Tibial nerve (tissue), 4 donors: ENCODE data around the gene RBM47. TPM values are rescaled to one million over a fixed set of nuclear protein-coding genes. Genes with fewer than 3 reads are reported as not detected.
"Not testable (repeated sequence)": the region's sequence is repeated elsewhere in the genome, so short reads cannot be mapped to it uniquely, and the experiment has no call there.

ENCODE experiments used
- DNase-seq, 2 donors: peaks; one replicate each; pipeline ENCODE4 v3.0.0-alpha.2; 2019; ENCODE audit warnings: low spot score in 2 of 2
- H3K27ac ChIP-seq, 4 donors: fragments of 200-600 bp; sonication (generic) in 3 of 4; one replicate each; pipeline ENCODE4 v1.5.1; 2017 to 2019; ENCODE audit warnings: mild to moderate bottlenecking in 1 of 4
- H3K27me3 ChIP-seq, 2 donors: fragments of 200-600 bp; sonication (generic) in 1 of 2; one replicate each; pipeline versions ENCODE4 v1.5.1 to v1.6.0; 2017 to 2019
- H3K36me3 ChIP-seq, 3 donors: fragments of 200-600 bp; sonication (generic); one replicate each; pipeline ENCODE4 v1.5.1; 2018 to 2019
- H3K4me1 ChIP-seq, 4 donors: fragments of 200-600 bp; sonication (generic) in 3 of 4; one replicate each; pipeline ENCODE4 v1.5.1; 2017 to 2019
- H3K4me3 ChIP-seq, 4 donors: fragments of 200-600 bp; sonication (generic) in 3 of 4; one replicate each; pipeline ENCODE4 v1.5.1; 2017 to 2019; ENCODE audit warnings: mild to moderate bottlenecking in 1 of 4, moderate library complexity in 1 of 4
- H3K9me3 ChIP-seq, 4 donors: fragments of 200-600 bp; sonication (generic) in 3 of 4; one replicate each; pipeline ENCODE4 v1.5.1; 2017 to 2019
- EP300 ChIP-seq, 2 donors: sonication (generic); formaldehyde crosslinking; IDR thresholded peaks; one replicate each; pipeline ENCODE4 v1.6.1; 2017; ENCODE audit warnings: antibody characterized with exemption in 2 of 2, mild to moderate bottlenecking in 1 of 2
- POLR2A ChIP-seq, 2 donors: fragments of 450-650 bp; IDR thresholded peaks; one replicate each; pipeline ENCODE4 v1.6.1; 2017; ENCODE audit warnings: antibody characterized with exemption in 2 of 2, mild to moderate bottlenecking in 2 of 2, moderate library complexity in 2 of 2
- WGBS, 2 donors: methylation state at CpG; one replicate each; pipeline ENCODE4 v1.1.5; 2018; 5-methylcytosine and 5-hydroxymethylcytosine counted together
- total RNA-seq, 4 donors: library from RNA; depleted of rRNA; stranded (reverse); fragments of >200 nt; gene quantifications; one replicate each; pipeline ENCODE4 v1.1.0, GENCODE V29; 2016
- TF ChIP-seq, protein P1 (sequence below), 5 experiments: fragments of 200-600 bp in 3 of 5; fragments of 450-650 bp in 2 of 5; sonication (generic) in 3 of 5; IDR thresholded peaks; one replicate each; pipeline ENCODE4 v1.5.1; 2016 to 2019; ENCODE audit warnings: antibody characterized with exemption in 5 of 5, mild to moderate bottlenecking in 3 of 5, moderate library complexity in 2 of 5

RBM47 gene
- total RNA-seq, 4 donors from 2014 or later: 22.8 to 93.9 (median 41.0) TPM

DNA sequence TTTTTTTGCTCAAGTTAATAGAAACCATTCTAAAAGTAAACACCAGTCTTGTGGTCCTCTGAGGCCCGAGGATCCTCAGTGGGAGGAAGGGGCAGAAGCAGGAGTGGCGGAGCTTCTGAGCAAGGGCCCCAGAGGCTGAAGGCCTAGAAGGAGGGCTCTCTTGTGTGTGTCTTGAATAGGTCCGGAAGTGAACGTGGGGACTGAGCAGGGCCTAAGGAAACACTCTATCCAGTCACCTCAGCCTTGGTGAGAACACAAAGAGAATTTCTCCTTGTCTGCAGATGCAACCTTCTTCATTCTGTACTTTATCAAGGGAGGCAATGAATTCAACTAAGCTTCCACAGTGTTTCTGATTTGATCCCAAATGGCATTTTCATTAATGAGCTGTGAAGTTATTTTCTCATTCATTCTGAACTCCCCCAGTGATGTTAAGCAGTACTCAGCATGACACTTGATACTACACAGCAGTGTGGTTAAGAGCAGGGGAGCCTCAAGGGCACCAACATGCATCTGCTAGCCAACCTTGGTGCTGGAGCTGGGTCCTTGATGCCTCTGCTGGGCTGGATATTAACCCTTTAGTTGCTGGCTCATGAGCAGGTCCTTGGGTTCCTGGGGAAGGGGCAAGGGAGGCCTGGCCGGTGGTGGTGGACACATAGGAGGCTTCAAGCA, 64.7 kb downstream of the RBM47 start:
- Histone ChIP-seq H3K27me3 (no peaks in the 10 kb centered on the region), H3K4me3 (no peak overlapping the region), H3K9me3 (no peaks in the 10 kb centered on the region), H3K4me1 (no peaks in the 10 kb centered on the region), H3K36me3 (no peaks in the 10 kb centered on the region), H3K27ac (no peak overlapping the region)
- DNase-seq: no peak
- 38 to 42% methylated on average over 5 of the region's 5 CpGs for WGBS, 2 donors
- TF ChIP-seq POLR2A (IDR thresholded peaks at IDR 0.05) (no peak), EP300 (IDR thresholded peaks at IDR 0.05) (no peak)
- TF ChIP-seq, protein P1, sequence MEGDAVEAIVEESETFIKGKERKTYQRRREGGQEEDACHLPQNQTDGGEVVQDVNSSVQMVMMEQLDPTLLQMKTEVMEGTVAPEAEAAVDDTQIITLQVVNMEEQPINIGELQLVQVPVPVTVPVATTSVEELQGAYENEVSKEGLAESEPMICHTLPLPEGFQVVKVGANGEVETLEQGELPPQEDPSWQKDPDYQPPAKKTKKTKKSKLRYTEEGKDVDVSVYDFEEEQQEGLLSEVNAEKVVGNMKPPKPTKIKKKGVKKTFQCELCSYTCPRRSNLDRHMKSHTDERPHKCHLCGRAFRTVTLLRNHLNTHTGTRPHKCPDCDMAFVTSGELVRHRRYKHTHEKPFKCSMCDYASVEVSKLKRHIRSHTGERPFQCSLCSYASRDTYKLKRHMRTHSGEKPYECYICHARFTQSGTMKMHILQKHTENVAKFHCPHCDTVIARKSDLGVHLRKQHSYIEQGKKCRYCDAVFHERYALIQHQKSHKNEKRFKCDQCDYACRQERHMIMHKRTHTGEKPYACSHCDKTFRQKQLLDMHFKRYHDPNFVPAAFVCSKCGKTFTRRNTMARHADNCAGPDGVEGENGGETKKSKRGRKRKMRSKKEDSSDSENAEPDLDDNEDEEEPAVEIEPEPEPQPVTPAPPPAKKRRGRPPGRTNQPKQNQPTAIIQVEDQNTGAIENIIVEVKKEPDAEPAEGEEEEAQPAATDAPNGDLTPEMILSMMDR (IDR thresholded peaks at IDR 0.05): no peak

- H3K36me3 ChIP-seq: no peaks in the 10 kb centered on the region
- no peak overlapping the region for H3K27ac ChIP-seq
- H3K27me3 ChIP-seq: no peaks in the 10 kb centered on the region
- H3K4me1 ChIP-seq: no peaks in the 10 kb centered on the region
- WGBS, 2 donors: 74 to 78% methylated on average over 3 of the region's 3 CpGs
- H3K9me3 ChIP-seq: no peaks in the 10 kb centered on the region
- DNase-seq: no peak
- no peak overlapping the region for H3K4me3 ChIP-seq
- TF ChIP-seq EP300 (IDR thresholded peaks at IDR 0.05): peak in 1 of 2 donors; percentile 32
- TF ChIP-seq, protein P1 (IDR thresholded peaks at IDR 0.05): no peak
- no peak for TF ChIP-seq POLR2A (IDR thresholded peaks at IDR 0.05)
Observed at GRCh38 chr4:40564004-40564403, 65.7 kb downstream of the RBM47 start.

DNA sequence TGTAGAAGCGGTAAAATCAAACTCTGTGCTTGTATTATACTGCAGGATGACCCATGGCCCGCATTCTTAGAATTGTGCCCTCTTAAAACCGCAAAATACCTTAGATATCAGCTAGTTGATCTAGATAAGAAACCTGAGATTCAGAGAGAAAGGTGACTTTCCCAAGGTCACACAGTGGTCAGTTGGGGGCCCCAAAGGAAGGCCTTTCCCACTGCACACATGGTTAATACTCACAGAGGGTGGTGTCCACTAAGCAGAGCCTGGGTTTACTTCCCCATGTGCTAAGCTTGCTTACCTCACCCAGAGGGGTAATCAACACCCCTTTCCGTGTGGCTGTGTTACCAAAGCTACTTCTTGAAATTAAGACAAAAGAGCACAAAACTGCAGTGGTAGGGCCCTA, 66.3 kb downstream of the RBM47 start:
- H3K27ac ChIP-seq: no peak overlapping the region
- no peak for DNase-seq
- no peaks in the 10 kb centered on the region for H3K27me3 ChIP-seq
- no peaks in the 10 kb centered on the region for H3K36me3 ChIP-seq
- H3K4me1 ChIP-seq: no peaks in the 10 kb centered on the region
- 89 to 90% methylated on average over 4 of the region's 4 CpGs for WGBS, 2 donors
- no peak overlapping the region for H3K4me3 ChIP-seq
- no peak for TF ChIP-seq POLR2A (IDR thresholded peaks at IDR 0.05)
- TF ChIP-seq EP300 (IDR thresholded peaks at IDR 0.05): no peak
- TF ChIP-seq, protein P1 (IDR thresholded peaks at IDR 0.05): no peak
- H3K9me3 ChIP-seq: no peaks in the 10 kb centered on the region

DNA sequence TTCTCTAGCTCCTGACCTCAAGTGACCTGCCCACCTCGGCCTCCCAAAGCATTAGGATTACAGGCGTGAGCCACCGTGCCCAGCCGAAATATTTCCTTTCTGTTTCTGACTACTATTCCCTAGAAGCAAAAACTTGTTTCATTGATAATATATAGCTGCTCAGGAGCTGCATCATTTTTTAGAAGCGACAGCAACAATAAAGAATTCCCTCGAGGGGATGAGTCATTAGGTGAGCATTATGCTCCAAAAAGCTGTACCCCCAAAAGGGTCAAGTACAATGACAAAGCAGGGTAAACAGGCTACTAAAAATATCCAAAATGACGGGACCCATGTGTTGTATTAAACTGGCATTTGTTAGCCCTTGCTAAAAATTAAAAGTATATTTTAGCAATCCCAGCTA, 67.0 kb downstream of the RBM47 start:
- TF ChIP-seq, protein P1 (IDR thresholded peaks at IDR 0.05): no peak
- TF ChIP-seq POLR2A (IDR thresholded peaks at IDR 0.05): no peak
- no peak for TF ChIP-seq EP300 (IDR thresholded peaks at IDR 0.05)
- 78 to 82% methylated on average over 7 of the region's 7 CpGs for WGBS, 2 donors
- H3K27ac ChIP-seq: no peak overlapping the region
- no peaks in the 10 kb centered on the region for H3K36me3 ChIP-seq
- no peaks in the 10 kb centered on the region for H3K4me1 ChIP-seq
- no peak for DNase-seq
- no peaks in the 10 kb centered on the region for H3K9me3 ChIP-seq
- no peak overlapping the region for H3K4me3 ChIP-seq
- H3K27me3 ChIP-seq: no peaks in the 10 kb centered on the region

- H3K4me3 ChIP-seq: no peak overlapping the region
- H3K27ac ChIP-seq: no peak overlapping the region
- H3K4me1 ChIP-seq: no peaks in the 10 kb centered on the region
- no peak for DNase-seq
- WGBS, 2 donors: 88 to 89% methylated on average over 6 of the region's 6 CpGs
- no peaks in the 10 kb centered on the region for H3K9me3 ChIP-seq
- H3K36me3 ChIP-seq: no peaks in the 10 kb centered on the region
- H3K27me3 ChIP-seq: no peaks in the 10 kb centered on the region
- TF ChIP-seq EP300 (IDR thresholded peaks at IDR 0.05) (no peak), POLR2A (IDR thresholded peaks at IDR 0.05) (no peak)
- TF ChIP-seq, protein P1 (IDR thresholded peaks at IDR 0.05): no peak
Observed at GRCh38 chr4:40562208-40562607, 67.5 kb downstream of the RBM47 start.

- H3K27ac ChIP-seq, DNase-seq, H3K4me1 ChIP-seq, H3K9me3 ChIP-seq, H3K27me3 ChIP-seq, H3K4me3 ChIP-seq, H3K36me3 ChIP-seq: not testable (repeated sequence)
- 89 to 97% methylated on average over 7 of the region's 7 CpGs for WGBS, 2 donors
Observed at GRCh38 chr4:40561543-40562177, 68.0 kb downstream of the RBM47 start.
